ENCODE results near the gene P2RY2.
"Not testable (repeated sequence)": the region's sequence is repeated elsewhere in the genome, so short reads cannot be mapped to it uniquely, and the experiment has no call there.

The P2RY2 gene

GRCh38 chr11:73266646-73267020, 48.6 kb downstream of the P2RY2 start:
- no peak for DNase-seq (ENCODE audit: low read depth, low spot score)

GRCh38 chr11:73267122-73267846, 49.2 kb downstream of the P2RY2 start:
- DNase-seq (ENCODE audit: low read depth, low spot score) = no peak

DNA sequence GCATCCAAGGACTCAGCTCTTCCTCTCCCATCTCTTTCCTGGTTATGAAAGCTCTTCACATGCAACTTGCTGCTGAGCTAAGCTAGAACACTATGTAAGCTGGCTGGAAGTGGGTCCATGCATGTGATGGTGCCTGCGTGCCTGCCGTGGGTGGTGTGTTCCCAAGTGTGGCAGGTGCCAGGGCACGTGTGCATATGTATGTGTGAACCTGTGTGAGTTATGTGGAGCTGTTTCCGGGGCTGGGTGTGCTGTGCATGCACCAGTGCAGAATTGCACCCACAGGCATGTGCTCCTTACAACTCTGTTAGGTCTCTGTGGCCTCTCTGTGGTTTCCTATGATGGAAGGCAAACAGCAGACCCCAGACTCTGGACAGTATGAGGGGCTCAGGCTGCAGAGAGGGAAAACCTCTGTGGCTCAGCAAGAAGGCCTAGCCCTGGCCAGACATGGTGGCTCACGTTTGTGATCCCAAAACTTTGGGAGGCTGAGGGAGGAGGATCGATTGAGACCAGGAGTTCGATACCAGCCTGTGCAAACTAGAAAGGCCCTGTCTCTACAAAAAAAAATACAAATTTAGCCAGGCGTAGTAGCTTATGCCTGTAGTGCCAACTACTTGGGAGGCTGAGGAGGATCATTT, 49.9 kb downstream of the P2RY2 start:
- DNase-seq (ENCODE audit: low read depth, low spot score) = no peak

GRCh38 chr11:73268671-73269271, 50.7 kb downstream of the P2RY2 start:
- no peak for DNase-seq (ENCODE audit: low read depth, low spot score)

GRCh38 chr11:73269459-73270015, 51.5 kb downstream of the P2RY2 start:
- no peak for DNase-seq (ENCODE audit: low read depth, low spot score)

GRCh38 chr11:73270016-73270854, 52.2 kb downstream of the P2RY2 start:
- no peak for DNase-seq (ENCODE audit: low read depth, low spot score)

- no peak for DNase-seq (ENCODE audit: low read depth, low spot score)
Measured at GRCh38 chr11:73270855-73271477, 52.9 kb downstream of the P2RY2 start.

DNA sequence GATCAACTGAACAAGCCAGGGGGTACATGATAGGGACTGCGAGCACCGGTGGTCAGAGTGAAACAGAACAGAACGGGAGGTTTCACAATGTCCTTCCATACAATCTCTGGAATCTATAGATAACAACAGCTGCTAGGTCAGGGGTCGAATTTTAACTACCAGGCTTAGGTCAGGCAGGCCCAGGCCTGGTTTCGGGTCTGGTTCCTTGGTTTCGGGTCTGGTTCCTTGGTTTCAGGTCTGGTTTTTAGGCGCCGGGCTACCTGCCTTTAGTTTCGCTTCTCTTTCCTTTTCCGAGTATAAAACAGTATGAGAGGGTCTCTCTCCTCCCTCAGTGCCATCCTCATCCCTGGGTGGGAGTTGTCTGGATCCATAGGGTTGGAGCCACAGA, 53.4 kb downstream of the P2RY2 start:
- DNase-seq (ENCODE audit: low read depth, low spot score) = not testable (repeated sequence)

GRCh38 chr11:73271936-73272679, 54.0 kb downstream of the P2RY2 start, which contains the start of gene P2RY6:
P2RY6 (plus strand) TSS chr11:73272338; CDS start chr11:73296519, 24,181 bp downstream.
- DNase-seq (ENCODE audit: low read depth, low spot score) = no peak

GRCh38 chr11:73272680-73273038, 54.6 kb downstream of the P2RY2 start:
- no peak for DNase-seq (ENCODE audit: low read depth, low spot score)

DNA sequence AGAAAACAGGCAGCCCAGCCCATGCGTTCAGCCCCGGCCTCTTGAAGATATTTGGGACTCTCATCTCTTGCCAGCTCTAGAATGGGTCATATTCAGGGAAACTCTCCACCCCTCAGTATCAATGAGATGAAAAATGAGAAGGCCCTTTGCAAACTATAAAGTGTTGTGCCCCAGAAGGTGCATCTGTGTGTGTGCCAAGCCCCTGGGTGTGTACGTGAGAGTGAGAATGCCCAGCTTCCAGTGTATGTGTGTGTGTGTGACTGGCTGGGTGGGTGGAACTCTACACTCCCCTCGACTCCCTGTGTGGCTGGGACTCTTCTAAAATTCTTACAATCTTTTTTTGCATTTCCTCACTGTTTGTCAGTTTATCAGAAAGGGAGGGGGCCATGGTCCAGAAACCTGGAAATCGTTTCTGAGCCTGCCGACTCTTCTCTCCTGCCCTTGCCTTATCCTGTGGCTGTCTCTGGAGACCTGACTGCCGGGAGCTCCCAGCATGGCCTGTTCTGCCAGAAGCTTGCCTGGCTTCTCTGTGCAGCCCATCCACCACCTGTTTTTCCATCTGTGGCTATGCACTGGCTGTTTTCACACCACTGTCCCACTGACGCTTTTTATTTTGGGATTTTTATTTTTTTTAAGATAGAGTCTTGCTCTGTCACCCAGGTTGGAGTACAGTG, 55.3 kb downstream of the P2RY2 start:
- DNase-seq (ENCODE audit: low read depth, low spot score) = no peak

- not testable (repeated sequence) for DNase-seq (ENCODE audit: low read depth, low spot score)
Measured at GRCh38 chr11:73274191-73274590, 56.1 kb downstream of the P2RY2 start.

GRCh38 chr11:73274722-73275380, 56.8 kb downstream of the P2RY2 start:
- DNase-seq (ENCODE audit: low read depth, low spot score) = no peak

DNA sequence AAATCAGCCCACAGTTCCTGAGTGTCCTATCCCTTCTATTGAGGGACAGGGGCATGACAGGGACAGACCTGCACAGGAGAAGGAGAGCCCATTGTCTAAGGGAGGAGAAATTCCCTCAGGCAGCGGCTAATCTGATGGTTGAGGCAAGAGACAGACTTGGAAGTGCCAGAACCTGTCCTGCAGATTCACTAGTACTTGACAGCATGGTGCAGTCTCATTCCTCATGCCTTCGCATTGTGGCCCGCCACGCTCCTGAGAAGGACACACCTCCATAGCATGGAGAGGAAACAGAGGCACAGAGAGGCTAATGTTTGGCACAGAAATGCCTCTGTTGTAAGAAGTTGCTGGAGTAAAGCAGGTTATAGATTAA, 57.3 kb downstream of the P2RY2 start:
- no peak for DNase-seq (ENCODE audit: low read depth, low spot score)

- DNase-seq (ENCODE audit: low read depth, low spot score) = no peak
Measured at GRCh38 chr11:73277467-73277866, 59.4 kb downstream of the P2RY2 start.

DNA sequence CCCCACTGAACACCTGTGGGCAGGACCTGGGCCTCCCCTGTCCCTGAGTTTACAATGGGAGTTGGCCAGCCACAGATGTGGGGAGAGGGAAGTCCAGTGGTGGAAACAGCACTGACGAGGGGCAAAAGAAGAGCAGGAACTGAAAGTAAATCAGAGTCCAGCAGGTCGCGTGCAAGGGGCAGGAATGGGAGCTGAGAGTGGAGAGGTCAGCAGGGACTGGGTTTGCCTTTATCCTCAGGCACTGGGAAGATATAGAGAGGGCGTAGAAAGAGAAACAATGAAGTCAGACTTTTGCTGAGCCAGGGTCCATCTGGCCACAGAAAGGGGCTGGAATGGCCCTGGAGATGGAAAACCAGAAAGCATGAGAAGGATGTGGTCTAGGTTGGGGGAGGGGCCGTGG, 62.5 kb downstream of the P2RY2 start:
- DNase-seq (ENCODE audit: low read depth, low spot score) = no peak

- no peak for DNase-seq (ENCODE audit: low read depth, low spot score)
Measured at GRCh38 chr11:73281201-73281741, 63.2 kb downstream of the P2RY2 start.

DNA sequence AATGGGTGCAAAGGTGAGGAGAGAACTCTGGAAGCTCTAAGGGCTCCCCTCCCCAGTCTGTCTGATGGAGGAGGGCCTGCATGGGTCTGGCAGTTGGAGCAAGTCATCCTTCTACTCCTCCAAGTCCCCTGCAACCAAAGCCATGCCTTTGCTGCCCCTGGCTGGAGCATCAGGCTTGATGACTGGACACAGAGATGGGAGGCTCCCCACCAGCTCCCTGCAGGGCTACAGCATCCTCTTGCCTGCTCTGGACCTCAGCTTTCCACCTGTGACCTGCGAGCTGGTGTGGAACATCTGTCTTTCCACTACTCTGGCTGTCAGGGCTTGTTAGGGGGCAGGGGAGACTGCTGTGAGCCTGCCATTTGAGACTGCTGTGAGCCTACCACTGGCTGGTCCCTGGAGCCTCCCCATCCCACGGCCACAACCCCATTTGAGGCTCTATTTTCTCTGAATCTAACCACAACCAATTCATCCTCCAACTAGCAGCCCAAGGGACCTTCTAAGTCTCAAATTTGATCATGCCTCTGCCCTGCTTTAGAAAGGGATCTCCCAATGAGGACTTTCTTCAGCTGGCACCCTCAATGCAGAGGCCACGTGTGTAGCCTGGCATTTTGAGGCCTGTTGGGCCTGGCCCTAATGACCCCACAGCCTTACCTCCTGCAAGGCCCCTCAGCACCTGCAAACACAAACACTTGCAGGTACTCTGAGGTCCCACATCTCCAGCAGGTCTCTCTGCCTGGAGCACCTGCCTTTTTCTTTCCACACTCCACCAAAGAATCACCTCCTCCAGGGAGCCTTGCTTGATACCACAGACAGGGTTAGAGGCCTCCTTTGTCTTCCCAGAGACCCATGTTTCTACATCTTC, 63.9 kb downstream of the P2RY2 start:
- no peak for DNase-seq (ENCODE audit: low read depth, low spot score)
